Subcutaneous abdominal adipose tissue (tissue), 5 donors: Measurements from ENCODE around the gene DCP1A.

ENCODE experiments used
- H3K27ac ChIP-seq: one replicate; pipeline ENCODE4 v1.7.0; 2013; ENCODE audit warnings: low read depth, mild to moderate bottlenecking, inconsistent platforms, low read length, moderate library complexity
- H3K27me3 ChIP-seq, 5 donors: one replicate each; pipeline ENCODE4 v1.7.0; 2013; ENCODE audit warnings: low read length in 5 of 5, inconsistent platforms in 1 of 5; ENCODE audit not compliant: control insufficient read depth in 5 of 5, insufficient read depth in 4 of 5
- H3K36me3 ChIP-seq, 5 donors: one replicate each; pipeline ENCODE4 v1.7.0; 2013; ENCODE audit warnings: low read length in 5 of 5; ENCODE audit not compliant: control insufficient read depth in 5 of 5, insufficient read depth in 5 of 5
- H3K4me1 ChIP-seq, 5 donors: one replicate each; pipeline ENCODE4 v1.7.0; 2013; ENCODE audit warnings: low read length in 5 of 5, mild to moderate bottlenecking in 3 of 5, moderate library complexity in 1 of 5; ENCODE audit not compliant: control insufficient read depth in 5 of 5, insufficient read depth in 5 of 5
- H3K4me3 ChIP-seq, 5 donors: one replicate each; pipeline ENCODE4 v1.7.0; 2013; ENCODE audit warnings: low read length in 5 of 5, low read depth in 1 of 5
- H3K9ac ChIP-seq, 5 donors: one replicate each; pipeline ENCODE4 v1.7.0; 2013; ENCODE audit warnings: low read length in 5 of 5, mild to moderate bottlenecking in 4 of 5, moderate library complexity in 3 of 5
- H3K9me3 ChIP-seq, 5 donors: one replicate each; pipeline ENCODE4 v1.7.0; 2013; ENCODE audit warnings: low read length in 5 of 5; ENCODE audit not compliant: control insufficient read depth in 5 of 5
- donor health status: healthy.
- donor health status: healthy.
- donor health status: healthy.
- donor health status: healthy.
- donor health status: healthy.

Gene DCP1A

DNA sequence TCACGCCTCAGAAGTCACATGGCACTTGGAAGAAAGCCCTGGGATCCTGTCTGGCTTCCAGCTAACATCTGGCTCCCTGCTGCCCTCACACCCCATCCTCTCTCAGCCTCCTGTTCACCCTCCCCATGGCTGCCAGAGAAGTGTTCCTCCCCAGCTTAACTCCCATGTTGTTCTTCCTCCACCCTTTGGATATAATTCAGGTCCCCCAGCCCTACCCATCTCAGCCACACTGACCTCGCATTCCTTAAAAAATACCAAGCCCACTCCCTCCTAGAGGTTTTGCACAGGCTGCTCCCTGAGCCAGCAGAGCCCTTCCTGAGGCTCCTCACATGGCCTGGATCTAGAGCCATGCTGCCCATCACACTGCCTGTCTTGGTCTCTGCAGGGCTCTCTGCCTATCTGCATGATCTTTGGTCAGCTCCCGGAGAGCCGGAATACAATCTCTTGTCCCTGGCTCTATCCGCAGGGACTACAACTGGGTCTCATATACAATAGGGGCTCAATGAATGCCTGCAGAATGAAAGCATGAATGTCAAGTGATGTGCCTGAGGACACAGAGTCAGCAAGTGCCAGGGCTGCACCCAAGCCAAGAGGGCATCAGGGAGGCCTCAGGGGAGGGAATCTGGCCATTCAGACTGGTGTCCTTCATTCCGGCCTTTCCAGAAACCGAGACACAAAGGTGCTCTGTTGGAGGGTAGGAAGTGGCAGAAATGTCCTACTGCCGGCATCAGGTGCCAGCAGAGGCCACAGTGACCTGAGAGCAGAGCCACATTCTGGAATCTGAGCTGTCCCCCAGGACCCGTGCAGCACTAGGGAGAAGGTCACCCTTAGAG lies 87.7 kb downstream of the DCP1A start:
- Histone ChIP-seq H3K4me3 (peak overlapping the region in 1 of 5 donors; percentile 45), H3K27ac (peak overlapping the region; percentile 50), H3K9me3 (no peaks in the 10 kb centered on the region), H3K27me3 (no peaks in the 10 kb centered on the region), H3K36me3 (no peaks in the 10 kb centered on the region), H3K9ac (no peak overlapping the region), H3K4me1 (peaks cover 7 to 46% (median 35%) of the 10 kb centered on the region in 5 donors)

- H3K4me3 ChIP-seq: no peak overlapping the region
- H3K9me3 ChIP-seq: no peaks in the 10 kb centered on the region
- no peaks in the 10 kb centered on the region for H3K27me3 ChIP-seq
- peaks cover 9 to 52% (median 43%) of the 10 kb centered on the region in 5 donors for H3K4me1 ChIP-seq
- no peaks in the 10 kb centered on the region for H3K36me3 ChIP-seq
- no peak overlapping the region for H3K9ac ChIP-seq
- no peak overlapping the region for H3K27ac ChIP-seq
Measured at GRCh38 chr3:53258600-53259426, 88.5 kb downstream of the DCP1A start.

DNA sequence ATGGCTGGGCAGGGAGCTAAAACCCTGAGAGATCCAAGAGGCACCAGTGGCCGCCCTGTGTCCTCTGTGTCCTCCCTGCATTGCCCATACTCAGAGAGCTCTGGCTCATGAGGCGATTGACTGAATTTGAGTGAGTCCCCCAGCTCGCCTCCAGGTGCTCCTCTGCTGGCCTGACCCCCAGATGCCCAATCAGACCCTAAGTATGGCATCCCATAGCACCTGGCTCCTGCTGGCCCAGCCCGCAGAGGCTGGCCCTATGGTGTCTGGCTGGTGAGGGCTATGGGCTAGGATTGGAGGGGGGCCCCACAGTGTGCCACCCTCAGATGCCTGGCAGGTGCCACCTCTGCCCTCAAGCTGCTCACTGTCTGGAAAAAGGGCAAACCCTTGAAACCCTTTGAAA lies 89.9 kb downstream of the DCP1A start:
- Histone ChIP-seq H3K4me1 (peaks cover 10 to 65% (median 57%) of the 10 kb centered on the region in 5 donors), H3K27ac (no peak overlapping the region)

DNA sequence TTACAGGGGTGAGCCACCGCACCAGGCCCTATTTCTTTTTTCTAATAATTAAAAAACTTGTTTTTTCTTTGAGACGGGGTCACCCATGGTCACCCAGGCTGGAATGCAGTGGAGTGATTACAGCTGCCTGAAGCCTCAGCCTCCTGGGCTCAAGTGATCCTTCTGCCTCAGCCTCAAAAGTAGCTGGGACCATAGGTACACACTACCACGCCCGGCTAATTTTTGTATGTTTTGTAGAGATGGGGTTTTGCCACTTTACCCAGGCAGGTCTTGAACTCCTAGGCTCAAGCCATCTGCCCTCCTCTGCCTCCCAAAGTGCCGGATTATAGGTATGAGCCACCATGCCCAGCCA lies 90.7 kb downstream of the DCP1A start:
- H3K36me3 ChIP-seq: no peaks in the 10 kb centered on the region
- H3K9ac ChIP-seq: no peak overlapping the region
- no peaks in the 10 kb centered on the region for H3K9me3 ChIP-seq
- peaks cover 10 to 67% (median 58%) of the 10 kb centered on the region in 5 donors for H3K4me1 ChIP-seq
- no peak overlapping the region for H3K4me3 ChIP-seq
- no peaks in the 10 kb centered on the region for H3K27me3 ChIP-seq
- H3K27ac ChIP-seq: no peak overlapping the region

More for the DNA sequence above, 89.9 kb downstream of the DCP1A start:
- no peak overlapping the region for H3K9ac ChIP-seq
- no peaks in the 10 kb centered on the region for H3K27me3 ChIP-seq
- no peaks in the 10 kb centered on the region for H3K9me3 ChIP-seq
- no peak overlapping the region for H3K4me3 ChIP-seq
- no peaks in the 10 kb centered on the region for H3K36me3 ChIP-seq

DNA sequence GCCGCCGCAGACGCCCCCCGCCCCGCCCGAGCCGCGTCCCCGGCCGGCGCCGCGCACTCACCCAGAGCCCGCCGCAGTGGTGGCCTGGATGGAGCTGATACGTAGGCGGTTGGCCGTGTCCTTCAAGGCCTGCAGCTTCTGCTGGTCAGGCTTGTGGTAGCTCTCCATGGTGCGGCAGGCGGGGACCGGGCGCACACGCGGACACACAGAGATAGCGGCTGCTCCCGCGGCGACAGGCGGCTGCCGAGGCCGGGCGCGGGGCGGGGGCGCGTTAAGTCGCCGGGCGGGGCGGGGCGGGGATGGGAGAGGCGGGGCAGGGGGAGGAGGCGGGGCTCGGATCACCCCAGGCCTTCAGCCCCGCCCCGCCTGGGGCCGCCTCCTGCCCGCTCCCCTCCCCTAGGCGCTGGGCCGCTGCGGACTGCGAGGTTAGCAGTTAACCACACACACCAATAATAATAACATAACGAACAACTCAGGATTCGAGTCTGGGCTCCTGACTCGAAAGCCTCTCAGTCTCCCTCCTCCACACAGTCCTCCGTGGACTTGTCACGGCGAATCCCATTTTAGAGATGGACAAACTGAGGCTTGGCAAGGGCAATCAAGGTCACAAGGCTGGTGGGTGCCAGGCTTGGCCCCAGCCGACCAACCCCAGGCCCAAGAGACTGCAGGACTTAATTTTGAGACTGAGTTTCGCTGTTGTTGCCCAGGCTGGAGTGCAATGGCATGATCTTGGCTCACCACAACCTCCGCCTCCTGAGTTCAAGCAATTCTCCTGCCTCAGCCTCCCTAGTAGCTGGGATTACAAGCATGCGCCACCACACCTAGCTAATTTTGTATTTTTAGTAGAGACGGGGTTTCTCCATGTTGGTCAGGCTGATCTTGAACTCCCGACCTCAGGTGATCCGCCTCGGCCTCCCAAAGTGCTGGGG lies 91.3 kb downstream of the DCP1A start, which contains the start of gene TKT:
Gene TKT, minus strand, starts transcription at position 248 of the 929 bp plus-strand sequence. Its CDS starts 80 bp downstream, at position 168.
- Histone ChIP-seq H3K36me3 (no peaks in the 10 kb centered on the region), H3K9ac (peak within 1 kb of the TSS; percentile 12 to 91 (median 79)), H3K27me3 (no peaks in the 10 kb centered on the region), H3K27ac (peak within 1 kb of the TSS; percentile 88), H3K9me3 (no peaks in the 10 kb centered on the region), H3K4me3 (peak within 1 kb of the TSS; percentile 79 to 95 (median 90)), H3K4me1 (peaks cover 10 to 67% (median 60%) of the 10 kb centered on the region in 5 donors)

GRCh38 chr3:53255423-53255774 lies 91.9 kb downstream of the DCP1A start:
- H3K9me3 ChIP-seq: no peaks in the 10 kb centered on the region
- H3K36me3 ChIP-seq: no peaks in the 10 kb centered on the region
- peak overlapping the region; percentile 88 for H3K27ac ChIP-seq
- peak overlapping the region; percentile 79 to 95 (median 90) for H3K4me3 ChIP-seq
- H3K27me3 ChIP-seq: no peaks in the 10 kb centered on the region
- peaks cover 10 to 67% (median 60%) of the 10 kb centered on the region in 5 donors for H3K4me1 ChIP-seq
- peak overlapping the region; percentile 12 to 91 (median 79) for H3K9ac ChIP-seq

GRCh38 chr3:53254509-53255422 lies 92.6 kb downstream of the DCP1A start:
- H3K9me3 ChIP-seq: no peaks in the 10 kb centered on the region
- H3K27me3 ChIP-seq: no peaks in the 10 kb centered on the region
- H3K4me1 ChIP-seq: peaks cover 6 to 67% (median 60%) of the 10 kb centered on the region in 5 donors
- peak overlapping the region; percentile 88 for H3K27ac ChIP-seq
- H3K9ac ChIP-seq: peak overlapping the region; percentile 12 to 91 (median 79)
- H3K36me3 ChIP-seq: no peaks in the 10 kb centered on the region
- H3K4me3 ChIP-seq: peak overlapping the region; percentile 79 to 95 (median 90)

- Histone ChIP-seq H3K4me3 (peak overlapping the region; percentile 79 to 95 (median 90)), H3K4me1 (peaks cover 5 to 68% (median 62%) of the 10 kb centered on the region in 5 donors), H3K9me3 (no peaks in the 10 kb centered on the region), H3K36me3 (no peaks in the 10 kb centered on the region), H3K9ac (peak overlapping the region; percentile 12 to 91 (median 79)), H3K27me3 (no peaks in the 10 kb centered on the region), H3K27ac (peak overlapping the region; percentile 88)
Measured at GRCh38 chr3:53253707-53254508, 93.4 kb downstream of the DCP1A start.
